HEK293T (cell line): Measurements from ENCODE around the gene SP110.

Source experiments
- ARNT ChIP-seq: fragments of 450-650 bp; IDR thresholded peaks from 2 replicates; pipeline ENCODE4 v1.6.1; 2017; ENCODE audit warnings: mild to moderate bottlenecking
- ELF4 ChIP-seq: fragments of 450-650 bp; IDR thresholded peaks from 2 replicates; pipeline ENCODE4 v1.6.1; 2017; ENCODE audit warnings: antibody characterized with exemption
- FOXA1 ChIP-seq: fragments of 450-650 bp; IDR thresholded peaks from 2 replicates; pipeline ENCODE4 v1.6.1; 2016; ENCODE audit warnings: mild to moderate bottlenecking
- FOXK2 ChIP-seq: fragments of 450-650 bp; IDR thresholded peaks from 2 replicates; pipeline ENCODE4 v1.6.1; 2016; ENCODE audit warnings: mild to moderate bottlenecking
- HDGF ChIP-seq: fragments of 450-650 bp; IDR thresholded peaks from 2 replicates; pipeline ENCODE4 v1.6.1; 2017; ENCODE audit warnings: antibody characterized with exemption, borderline replicate concordance
- LEF1 ChIP-seq: fragments of 450-650 bp; IDR thresholded peaks from 2 replicates; pipeline ENCODE4 v1.6.1; 2017; ENCODE audit warnings: mild to moderate bottlenecking, borderline replicate concordance
- SP1 ChIP-seq: fragments of 450-650 bp; IDR thresholded peaks from 2 replicates; pipeline ENCODE4 v1.6.1; 2017
- SUZ12 ChIP-seq: fragments of 450-650 bp; IDR thresholded peaks from 2 replicates; pipeline ENCODE4 v1.6.1; 2016; ENCODE audit warnings: mild to moderate bottlenecking
- TF ChIP-seq, protein P1 (sequence below): fragments of 450-650 bp; IDR thresholded peaks from 2 replicates; pipeline ENCODE4 v1.6.1; 2016

DNA sequence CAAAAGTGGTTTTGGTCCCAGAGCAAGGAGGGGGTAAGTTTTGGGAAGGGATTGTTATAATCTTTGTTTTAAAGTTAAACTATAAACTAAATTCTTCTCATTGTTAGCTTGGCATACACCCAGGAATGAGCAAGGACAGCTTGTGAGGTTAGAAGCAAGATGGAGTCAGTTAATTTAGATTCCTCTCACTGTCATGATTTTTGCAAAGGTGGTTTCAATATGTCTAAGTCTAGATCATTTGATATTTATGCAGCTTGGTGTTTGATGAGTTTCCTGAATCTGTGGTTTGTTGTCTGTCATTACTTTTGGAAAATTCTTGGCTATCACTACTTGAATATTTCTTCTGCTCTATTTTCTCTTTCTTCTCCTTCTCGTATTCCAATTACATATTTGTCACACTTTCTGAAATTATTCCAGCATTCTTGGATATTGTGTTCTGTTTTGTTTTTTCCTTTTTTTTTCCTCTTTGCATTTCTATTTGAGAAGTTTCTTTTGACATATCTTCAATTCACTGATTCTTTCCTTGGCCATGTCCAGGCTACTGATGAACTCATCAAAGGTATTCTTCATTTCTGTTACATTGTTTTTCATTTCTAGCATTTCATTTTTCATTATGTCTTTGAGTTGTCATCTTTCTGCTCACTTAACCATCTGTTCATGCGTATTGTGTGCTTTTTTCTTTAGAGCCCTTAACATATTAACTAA is 10.9 kb upstream of the SP110 start:
- TF ChIP-seq, protein P1, sequence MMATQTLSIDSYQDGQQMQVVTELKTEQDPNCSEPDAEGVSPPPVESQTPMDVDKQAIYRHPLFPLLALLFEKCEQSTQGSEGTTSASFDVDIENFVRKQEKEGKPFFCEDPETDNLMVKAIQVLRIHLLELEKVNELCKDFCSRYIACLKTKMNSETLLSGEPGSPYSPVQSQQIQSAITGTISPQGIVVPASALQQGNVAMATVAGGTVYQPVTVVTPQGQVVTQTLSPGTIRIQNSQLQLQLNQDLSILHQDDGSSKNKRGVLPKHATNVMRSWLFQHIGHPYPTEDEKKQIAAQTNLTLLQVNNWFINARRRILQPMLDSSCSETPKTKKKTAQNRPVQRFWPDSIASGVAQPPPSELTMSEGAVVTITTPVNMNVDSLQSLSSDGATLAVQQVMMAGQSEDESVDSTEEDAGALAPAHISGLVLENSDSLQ, result no peak
- TF ChIP-seq HDGF (no peak), ARNT (no peak), FOXA1 (no peak), SP1 (no peak), FOXK2 (no peak), ELF4 (no peak), SUZ12 (no peak), LEF1 (no peak)
